ENCODE results near the gene WNK2.
A peak's percentile ranks its signal among the peaks of the same experiment; 100 is the strongest.

Gene WNK2

DNA sequence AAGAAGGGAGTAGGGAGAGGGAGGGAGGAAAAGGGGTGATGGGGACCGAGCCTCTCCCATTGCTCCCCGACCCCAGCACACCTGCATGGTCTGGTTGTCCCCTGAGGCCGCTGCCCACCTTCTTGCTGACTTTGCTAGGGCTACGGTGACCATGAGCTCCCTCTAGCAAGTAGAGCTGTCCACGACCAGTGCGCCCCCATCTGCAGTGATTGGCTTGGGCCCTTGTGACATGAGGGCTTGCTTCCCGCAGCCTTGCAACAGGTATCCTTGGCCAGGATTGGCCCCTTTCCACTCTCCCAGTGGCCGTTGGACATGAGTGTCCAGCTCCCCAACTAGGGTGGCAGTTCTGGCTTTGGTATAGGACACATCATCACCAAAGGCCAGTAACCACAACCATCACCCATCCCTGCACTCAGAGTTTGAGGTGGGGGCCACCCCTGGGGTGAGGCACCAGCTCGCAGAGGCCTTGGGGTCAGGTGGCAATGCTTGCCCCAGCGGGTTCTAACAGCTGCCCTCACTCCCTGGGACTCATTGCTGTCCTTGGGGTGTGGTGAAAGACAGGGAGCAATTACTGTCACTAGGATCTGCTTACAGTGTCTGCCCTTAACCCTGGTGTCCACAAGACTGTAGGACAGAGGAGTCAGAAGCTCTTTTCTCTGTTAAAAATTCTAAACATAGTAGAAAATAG, 32.7 kb upstream of the WNK2 start:
- H3K27me3 ChIP-seq (ENCODE audit: low read depth) = no peaks in the 10 kb centered on the region
- in situ Hi-C loops (cut with MboI; ENCODE audit: low sequenced_read_pairs) = loop anchor here (25.0 kb wide), 1 partner anchor 811 kb away; the partner anchor contains the start of gene BARX1
- H3K4me1 ChIP-seq = no peaks in the 10 kb centered on the region
- no peak for DNase-seq (ENCODE audit: low spot score in 2 of 2)
- H3K36me3 ChIP-seq (replicated peaks) = no peaks in the 10 kb centered on the region
- H3K4me3 ChIP-seq = no peak overlapping the region
- H3K9me3 ChIP-seq = no peaks in the 10 kb centered on the region

DNA sequence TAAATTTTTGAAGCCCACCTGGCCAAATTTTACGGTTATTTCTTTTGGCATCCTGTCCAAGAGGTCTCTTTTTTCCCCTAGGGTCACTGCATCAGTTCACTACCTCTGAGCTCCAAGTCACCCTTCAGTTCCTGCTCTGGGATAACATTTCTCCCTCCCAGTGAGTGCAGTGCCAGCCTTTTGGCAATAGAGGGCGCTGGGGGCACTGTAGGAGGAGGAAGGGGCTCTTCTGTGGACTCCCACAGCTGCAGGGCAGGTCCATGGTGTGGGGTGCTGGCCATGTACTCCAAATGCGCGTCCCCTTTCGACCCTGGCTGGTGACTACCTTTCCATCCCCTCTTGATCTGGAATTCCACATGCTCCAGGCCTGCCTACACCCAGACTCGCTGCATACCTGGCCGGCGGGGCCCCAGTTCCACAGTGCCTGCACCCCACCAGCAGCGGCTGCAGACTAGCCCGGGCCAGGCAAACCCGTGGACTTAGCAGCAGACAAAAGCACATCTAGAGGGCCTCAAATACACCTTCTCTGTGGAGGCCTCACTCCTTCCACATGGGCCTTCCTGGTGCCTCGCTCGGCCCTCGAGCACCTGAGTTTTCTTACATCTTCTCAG, 29.5 kb upstream of the WNK2 start:
- no peaks in the 10 kb centered on the region for H3K4me1 ChIP-seq
- H3K36me3 ChIP-seq (replicated peaks) = no peaks in the 10 kb centered on the region
- no peaks in the 10 kb centered on the region for H3K27me3 ChIP-seq (ENCODE audit: low read depth)
- DNase-seq (ENCODE audit: low spot score in 2 of 2) = peak; percentile 23 to 79
- in situ Hi-C loops (cut with MboI; ENCODE audit: low sequenced_read_pairs) = loop anchor here (25.0 kb wide), 1 partner anchor 808 kb away; the partner anchor contains the start of gene BARX1
- no peaks in the 10 kb centered on the region for H3K9me3 ChIP-seq
- no peak overlapping the region for H3K4me3 ChIP-seq

DNA sequence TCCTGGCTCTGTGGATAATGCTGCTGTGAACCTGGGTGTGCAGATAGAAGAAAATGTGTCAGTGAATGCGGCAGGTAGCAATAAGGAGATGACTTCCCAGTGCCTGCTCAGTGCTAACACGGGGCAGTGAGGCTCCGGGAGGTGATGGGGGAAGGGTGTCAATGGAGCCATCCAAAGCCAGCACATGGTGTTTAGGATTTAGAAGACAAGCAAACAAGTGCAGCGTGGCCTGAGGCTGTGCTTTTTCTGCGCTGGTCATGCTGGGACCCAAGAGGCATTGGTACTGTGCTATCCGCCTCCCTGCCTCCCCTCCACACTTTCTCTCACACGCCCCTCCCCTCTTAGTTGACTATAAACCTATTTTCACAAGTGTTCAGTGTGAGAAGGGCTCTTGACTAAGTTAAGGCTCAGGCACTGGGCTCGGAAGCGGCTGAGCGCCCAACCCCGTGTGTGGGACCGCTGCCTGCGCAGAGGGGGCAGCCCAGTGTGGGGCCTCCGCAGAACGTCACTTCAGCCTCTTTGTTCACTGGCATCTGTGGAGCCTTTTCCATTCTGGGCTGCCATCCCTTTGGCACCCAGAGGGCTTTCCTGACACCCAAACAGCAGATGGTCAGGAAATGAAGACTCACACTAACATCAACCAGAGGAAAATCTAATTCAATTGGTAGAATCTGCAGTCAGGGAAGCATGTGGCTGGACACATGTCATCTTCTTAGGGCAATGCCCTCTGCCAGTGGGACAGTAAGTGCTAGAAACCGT, 28.0 kb upstream of the WNK2 start:
- H3K4me1 ChIP-seq = no peaks in the 10 kb centered on the region
- H3K36me3 ChIP-seq (replicated peaks) = no peaks in the 10 kb centered on the region
- no peak for DNase-seq (ENCODE audit: low spot score in 2 of 2)
- no peak overlapping the region for H3K4me3 ChIP-seq
- no peaks in the 10 kb centered on the region for H3K9me3 ChIP-seq
- in situ Hi-C loops (cut with MboI; ENCODE audit: low sequenced_read_pairs) = loop anchor here (25.0 kb wide), 1 partner anchor 806 kb away; the partner anchor contains the start of gene BARX1
- H3K27me3 ChIP-seq (ENCODE audit: low read depth) = no peaks in the 10 kb centered on the region

DNA sequence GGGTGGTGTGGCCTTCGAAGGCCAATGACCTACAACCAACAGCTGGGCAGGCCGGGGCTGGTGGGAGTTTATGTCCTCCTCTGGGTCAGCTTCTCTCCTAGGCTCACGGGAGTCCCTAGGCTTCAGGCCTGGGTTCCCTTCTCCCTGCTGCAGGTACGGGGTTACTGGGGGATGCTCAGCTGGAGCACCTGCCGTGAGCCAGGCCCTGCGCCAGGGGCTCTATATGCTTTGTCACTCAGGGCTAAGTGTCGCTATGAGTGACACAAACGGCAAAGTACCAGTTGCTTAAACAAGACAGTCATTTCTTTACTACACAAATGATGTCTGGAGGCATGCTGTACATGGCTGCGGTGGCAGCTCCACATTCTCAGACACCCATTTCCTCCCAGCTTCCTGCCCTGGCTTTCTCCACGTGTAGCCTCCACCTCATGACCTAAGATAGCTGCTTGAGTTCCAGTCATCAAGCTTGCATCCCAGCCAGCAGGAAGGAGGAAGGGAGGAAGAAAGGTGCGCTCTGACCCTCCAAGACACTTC, 27.4 kb upstream of the WNK2 start:
- no peak overlapping the region for H3K4me3 ChIP-seq
- no peaks in the 10 kb centered on the region for H3K36me3 ChIP-seq (replicated peaks)
- in situ Hi-C loops (cut with MboI; ENCODE audit: low sequenced_read_pairs) = loop anchor here (25.0 kb wide), 1 partner anchor 806 kb away; the partner anchor contains the start of gene BARX1
- H3K4me1 ChIP-seq = no peaks in the 10 kb centered on the region
- DNase-seq (ENCODE audit: low spot score in 2 of 2) = no peak
- H3K27me3 ChIP-seq (ENCODE audit: low read depth) = no peaks in the 10 kb centered on the region
- H3K9me3 ChIP-seq = no peaks in the 10 kb centered on the region

DNA sequence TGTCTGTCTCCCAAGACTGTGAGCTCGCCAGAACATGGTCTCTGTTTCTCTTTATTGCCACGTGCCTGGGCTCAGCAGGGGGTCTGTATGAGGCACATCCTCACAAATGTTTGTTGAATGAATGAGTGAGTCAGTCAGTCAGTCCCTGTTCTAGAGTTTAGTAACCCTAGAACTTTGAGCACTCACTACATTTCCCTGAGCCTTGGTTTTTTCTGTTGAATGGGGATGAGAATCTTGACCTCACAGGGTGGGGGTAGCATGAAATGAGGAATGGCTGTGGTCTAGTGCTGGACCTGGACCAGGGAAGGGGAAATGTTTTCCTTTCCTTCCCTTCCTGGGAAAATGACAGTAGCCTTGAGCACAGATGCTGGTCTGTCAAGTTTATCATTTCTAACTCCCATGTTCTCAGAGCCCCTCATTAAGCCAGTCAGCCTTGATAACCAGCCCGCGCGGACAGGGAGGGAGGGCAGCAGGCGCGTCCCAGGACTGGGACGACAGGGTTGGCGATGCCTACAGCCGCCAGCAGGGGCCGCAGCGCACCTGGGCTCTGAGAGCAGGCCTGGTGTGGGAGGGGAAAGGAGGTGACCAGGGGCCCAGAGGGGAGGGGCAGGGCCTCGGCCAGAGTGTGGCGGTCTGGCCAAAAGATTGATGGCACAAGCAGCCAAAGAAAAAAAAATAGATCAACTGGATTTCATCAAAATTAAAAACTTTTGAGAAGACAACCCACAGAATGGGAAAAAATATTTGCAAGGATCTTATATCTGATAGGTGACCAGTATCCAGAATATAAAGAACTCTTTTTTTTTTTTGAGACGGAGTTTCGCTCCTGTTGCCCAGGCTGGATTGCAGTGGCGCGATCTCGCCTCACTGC, 24.1 kb upstream of the WNK2 start:
- no peaks in the 10 kb centered on the region for H3K27me3 ChIP-seq (ENCODE audit: low read depth)
- no peaks in the 10 kb centered on the region for H3K36me3 ChIP-seq (replicated peaks)
- peak; percentile 77 to 93 for DNase-seq (ENCODE audit: low spot score in 2 of 2)
- no peaks in the 10 kb centered on the region for H3K9me3 ChIP-seq
- in situ Hi-C loops (cut with MboI; ENCODE audit: low sequenced_read_pairs) = loop anchor here (5.0 to 25.0 kb wide), 2 partner anchors 142 to 802 kb away; partner anchors contain the start of gene BARX1
- H3K4me1 ChIP-seq = no peaks in the 10 kb centered on the region
- no peak overlapping the region for H3K4me3 ChIP-seq

DNA sequence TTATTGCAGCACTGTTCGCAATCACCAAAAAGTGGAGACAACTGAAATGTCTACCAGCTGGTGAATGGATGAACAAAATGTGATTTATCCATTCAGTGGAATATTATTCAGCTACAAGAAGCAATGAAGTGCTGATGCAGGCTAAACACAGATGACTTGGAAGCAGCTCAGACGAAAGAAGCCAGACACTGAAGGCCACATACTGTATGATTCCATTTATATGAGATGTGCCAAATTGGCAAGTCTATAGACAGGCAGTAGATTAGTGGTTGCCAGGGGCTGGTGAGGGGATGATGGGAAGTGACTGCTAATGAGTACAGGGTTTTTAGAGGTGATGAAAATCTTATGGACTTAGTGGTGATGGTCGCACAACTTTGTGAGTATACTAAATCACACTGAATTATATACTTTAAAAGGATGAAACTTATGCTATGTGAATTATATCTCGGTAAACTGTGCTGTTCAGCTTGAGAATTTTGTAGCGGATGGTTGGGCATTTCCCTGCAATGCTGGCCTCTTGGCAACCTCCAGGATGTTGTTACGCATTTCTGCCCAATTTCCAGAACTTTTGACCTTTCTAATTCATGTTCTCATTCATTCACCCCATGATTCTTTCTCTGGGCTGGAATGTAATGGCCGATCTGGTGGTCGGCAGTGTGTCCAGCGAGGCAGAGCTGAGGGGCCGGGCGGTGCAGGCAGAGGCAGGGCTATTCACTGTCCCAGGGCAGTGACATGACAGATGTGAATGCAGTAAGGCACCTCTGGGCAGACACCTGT, 22.0 kb upstream of the WNK2 start:
- no peak overlapping the region for H3K4me3 ChIP-seq
- in situ Hi-C loops (cut with MboI; ENCODE audit: low sequenced_read_pairs) = loop anchor here (5.0 to 25.0 kb wide), 2 partner anchors 140 to 800 kb away; partner anchors contain the start of gene BARX1
- no peak for DNase-seq (ENCODE audit: low spot score in 2 of 2)
- no peaks in the 10 kb centered on the region for H3K4me1 ChIP-seq
- no peaks in the 10 kb centered on the region for H3K36me3 ChIP-seq (replicated peaks)
- H3K27me3 ChIP-seq (ENCODE audit: low read depth) = no peaks in the 10 kb centered on the region
- no peaks in the 10 kb centered on the region for H3K9me3 ChIP-seq

DNA sequence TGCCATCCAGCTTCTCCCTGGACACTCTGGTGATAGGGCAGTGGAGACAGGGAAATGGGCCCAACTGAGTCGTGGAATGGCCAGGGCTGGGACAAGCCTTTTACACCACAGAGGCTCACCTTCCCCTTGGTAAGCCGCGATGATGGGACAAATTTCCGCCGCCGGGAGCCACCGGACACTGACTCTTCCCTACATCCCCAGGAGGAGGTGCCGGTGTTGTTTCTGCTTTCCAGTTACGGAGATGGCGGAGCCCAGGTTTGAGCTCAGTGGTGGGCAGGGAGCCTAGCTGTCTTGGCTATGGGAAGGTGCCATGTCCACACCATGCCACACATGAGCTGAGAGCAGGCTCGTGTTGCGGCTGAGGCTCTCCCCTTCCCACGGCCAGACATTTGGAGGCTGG, 19.9 kb upstream of the WNK2 start:
- in situ Hi-C loops (cut with MboI; ENCODE audit: low sequenced_read_pairs) = loop anchor here (5.0 to 25.0 kb wide), 2 partner anchors 138 to 798 kb away; partner anchors contain the start of gene BARX1
- H3K4me1 ChIP-seq = no peaks in the 10 kb centered on the region
- no peaks in the 10 kb centered on the region for H3K27me3 ChIP-seq (ENCODE audit: low read depth)
- no peaks in the 10 kb centered on the region for H3K9me3 ChIP-seq
- no peak overlapping the region for H3K4me3 ChIP-seq
- no peaks in the 10 kb centered on the region for H3K36me3 ChIP-seq (replicated peaks)
- no peak for DNase-seq (ENCODE audit: low spot score in 2 of 2)

DNA sequence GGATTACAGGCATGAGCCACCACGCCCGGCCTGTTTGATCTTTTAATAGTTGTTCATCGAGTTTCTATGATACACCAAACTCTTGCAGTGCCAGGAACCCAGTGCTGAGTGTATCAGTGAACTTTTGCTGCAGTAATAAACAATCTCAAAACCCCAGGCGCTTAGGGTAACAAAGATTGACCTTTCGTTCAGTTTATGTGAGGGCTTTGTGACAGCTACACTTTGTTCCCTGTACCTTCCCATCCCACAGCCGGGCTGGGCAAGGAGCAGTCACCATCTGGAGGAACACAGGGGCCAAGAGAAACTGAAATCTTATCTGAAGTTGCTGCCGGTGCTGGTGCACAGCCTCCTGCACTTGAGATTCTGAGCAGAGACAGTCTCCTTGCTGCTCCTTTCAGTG, 17.2 kb upstream of the WNK2 start:
- Histone ChIP-seq H3K36me3 (replicated peaks) (no peaks in the 10 kb centered on the region), H3K27me3 (ENCODE audit: low read depth) (no peaks in the 10 kb centered on the region), H3K9me3 (no peaks in the 10 kb centered on the region), H3K4me1 (no peaks in the 10 kb centered on the region), H3K4me3 (no peak overlapping the region)
- in situ Hi-C loops (cut with MboI; ENCODE audit: low sequenced_read_pairs) = loop anchor here (25.0 kb wide), 1 partner anchor 796 kb away; the partner anchor contains the start of gene BARX1
- DNase-seq (ENCODE audit: low spot score in 2 of 2) = no peak

DNA sequence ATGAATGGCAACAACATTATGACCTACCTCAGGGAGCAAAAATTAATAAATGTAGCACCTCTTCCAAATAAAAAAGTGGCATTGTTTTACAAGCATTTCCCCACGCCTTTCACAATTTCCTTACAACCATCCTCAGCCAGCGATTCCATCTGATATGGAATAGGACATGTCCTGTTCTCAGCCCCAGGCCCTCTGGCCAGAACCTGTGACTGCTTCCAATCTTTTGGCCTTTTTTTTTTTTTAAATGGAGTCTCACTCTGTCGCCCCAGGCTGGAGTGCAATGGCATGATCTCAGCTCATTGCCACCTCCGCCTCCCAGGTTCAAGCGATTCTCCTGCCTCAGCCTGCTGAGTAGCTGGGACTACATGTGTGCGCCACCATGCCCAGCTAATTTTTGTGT, 16.8 kb upstream of the WNK2 start:
- no peaks in the 10 kb centered on the region for H3K9me3 ChIP-seq

DNA sequence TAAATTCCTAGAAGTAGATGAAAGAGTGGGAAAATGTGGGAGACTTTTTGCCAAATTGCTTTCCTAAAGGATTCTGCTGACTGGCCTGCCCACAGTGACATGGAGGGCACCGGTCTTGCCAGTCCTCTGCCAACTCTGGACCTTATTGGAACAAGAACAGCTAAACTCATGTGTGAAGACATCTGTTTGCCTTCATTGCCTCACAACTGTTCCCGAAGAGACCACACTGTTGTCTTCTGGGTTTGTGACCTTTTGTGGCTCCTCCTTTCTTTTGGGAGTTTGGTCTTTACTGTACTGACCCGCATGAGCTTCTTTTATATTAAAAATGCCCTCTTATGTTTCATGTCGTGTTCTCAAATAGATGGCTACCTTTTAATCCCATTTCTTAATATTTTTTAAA, 16.1 kb upstream of the WNK2 start:
- Histone ChIP-seq H3K9me3 (no peaks in the 10 kb centered on the region), H3K27me3 (ENCODE audit: low read depth) (no peaks in the 10 kb centered on the region), H3K4me1 (no peaks in the 10 kb centered on the region), H3K36me3 (replicated peaks) (no peaks in the 10 kb centered on the region), H3K4me3 (no peak overlapping the region)
- in situ Hi-C loops (cut with MboI; ENCODE audit: low sequenced_read_pairs) = loop anchor here (25.0 kb wide), 1 partner anchor 794 kb away; the partner anchor contains the start of gene BARX1
- DNase-seq (ENCODE audit: low spot score in 2 of 2) = no peak

More for the DNA sequence above, 16.8 kb upstream of the WNK2 start:
- no peak for DNase-seq (ENCODE audit: low spot score in 2 of 2)
- no peaks in the 10 kb centered on the region for H3K36me3 ChIP-seq (replicated peaks)
- in situ Hi-C loops (cut with MboI; ENCODE audit: low sequenced_read_pairs) = loop anchor here (25.0 kb wide), 1 partner anchor 795 kb away; the partner anchor contains the start of gene BARX1
- H3K27me3 ChIP-seq (ENCODE audit: low read depth) = no peaks in the 10 kb centered on the region
- no peaks in the 10 kb centered on the region for H3K4me1 ChIP-seq
- no peak overlapping the region for H3K4me3 ChIP-seq

DNA sequence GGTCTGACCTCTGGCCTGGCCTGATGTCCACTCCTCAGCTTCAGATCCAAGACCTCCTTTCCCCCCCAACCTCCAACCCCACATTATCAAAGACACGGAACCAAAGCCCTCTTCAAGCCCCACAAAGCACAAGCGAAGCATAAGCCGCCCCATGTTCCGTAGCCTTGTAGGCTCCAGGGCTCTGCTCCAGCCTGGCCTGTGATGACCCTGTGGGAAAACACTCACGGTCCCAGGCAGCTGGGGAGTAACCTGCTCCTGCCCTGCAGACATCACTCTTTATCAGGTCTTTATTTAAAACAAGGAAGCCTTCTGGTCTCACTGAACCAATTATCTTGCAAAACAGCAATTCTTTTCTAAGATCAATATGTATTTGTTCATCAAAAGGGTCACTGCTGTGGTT, 15.4 kb upstream of the WNK2 start:
- Histone ChIP-seq H3K4me3 (no peak overlapping the region), H3K36me3 (replicated peaks) (no peaks in the 10 kb centered on the region), H3K27me3 (ENCODE audit: low read depth) (no peaks in the 10 kb centered on the region), H3K9me3 (no peaks in the 10 kb centered on the region), H3K4me1 (no peaks in the 10 kb centered on the region)
- no peak for DNase-seq (ENCODE audit: low spot score in 2 of 2)
- in situ Hi-C loops (cut with MboI; ENCODE audit: low sequenced_read_pairs) = loop anchor here (25.0 kb wide), 1 partner anchor 794 kb away; the partner anchor contains the start of gene BARX1

DNA sequence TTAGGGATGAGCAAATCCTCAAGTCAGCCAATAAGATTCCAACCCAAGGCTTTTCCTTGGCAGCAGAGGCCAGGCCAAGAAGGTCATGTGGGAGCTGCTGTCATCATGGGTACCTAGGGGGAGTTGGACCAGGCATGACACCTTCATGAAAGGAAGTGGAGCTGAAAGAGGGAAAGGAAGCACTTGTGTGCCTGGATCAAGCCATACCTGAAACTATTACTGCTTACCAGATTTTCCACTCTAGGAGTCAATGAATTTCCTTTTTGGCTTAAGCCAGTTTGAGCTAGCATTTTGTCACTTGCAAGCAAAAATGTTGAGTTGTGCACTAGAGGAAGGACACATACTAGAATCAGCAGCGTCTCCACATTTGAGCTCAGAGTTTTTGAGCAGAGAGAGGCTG, 14.5 kb upstream of the WNK2 start:
- Histone ChIP-seq H3K4me1 (no peaks in the 10 kb centered on the region), H3K4me3 (no peak overlapping the region), H3K36me3 (replicated peaks) (no peaks in the 10 kb centered on the region), H3K27me3 (ENCODE audit: low read depth) (no peaks in the 10 kb centered on the region), H3K9me3 (no peaks in the 10 kb centered on the region)
- no peak for DNase-seq (ENCODE audit: low spot score in 2 of 2)
- in situ Hi-C loops (cut with MboI; ENCODE audit: low sequenced_read_pairs) = loop anchor here (25.0 kb wide), 1 partner anchor 793 kb away; the partner anchor contains the start of gene BARX1
